Nephron progenitor cell (in vitro differentiated cells): ENCODE results near the gene NAA80.
"Not testable (repeated sequence)": the region's sequence is repeated elsewhere in the genome, so short reads cannot be mapped to it uniquely, and the experiment has no call there.

Experiments used
- DNase-seq: peaks from one replicate; pipeline ENCODE4 v3.0.0; 2021
- H3K27ac Mint-ChIP-seq: 2 replicates; pipeline ENCODE4 v1.8.0; 2021; ENCODE audit warnings: mild to moderate bottlenecking, moderate library complexity, mixed read lengths
- H3K27me3 Mint-ChIP-seq: 2 replicates; pipeline ENCODE4 v1.8.0; 2021; ENCODE audit warnings: mild to moderate bottlenecking, low read depth, mixed read lengths; ENCODE audit not compliant: poor library complexity
- H3K36me3 Mint-ChIP-seq: 2 replicates; pipeline ENCODE4 v1.8.0; 2021; ENCODE audit warnings: low read depth, mixed read lengths
- H3K4me1 Mint-ChIP-seq: 2 replicates; pipeline ENCODE4 v1.8.0; 2021; ENCODE audit warnings: mixed read lengths
- H3K4me3 Mint-ChIP-seq: 2 replicates; pipeline ENCODE4 v1.8.0; 2021; ENCODE audit warnings: mild to moderate bottlenecking, moderate library complexity, mixed read lengths
- H3K9me3 Mint-ChIP-seq: 2 replicates; pipeline ENCODE4 v1.8.0; 2021; ENCODE audit warnings: mild to moderate bottlenecking, moderate library complexity, mixed read lengths
- CTCF ChIP-seq: fragments of 200-600 bp; sonication (generic); IDR thresholded peaks from 2 replicates; pipeline ENCODE4 v1.5.0; 2021; ENCODE audit warnings: antibody characterized with exemption

NAA80 gene

GRCh38 chr3:50264383-50264963 is 34.7 kb downstream of the NAA80 start:
- peak; percentile 90 for DNase-seq
- Mint-ChIP-seq H3K4me1 (peaks cover 80% of the 10 kb centered on the region), H3K9me3 (no peaks in the 10 kb centered on the region), H3K27ac (peak overlapping the region; percentile 98), H3K4me3 (no peak overlapping the region), H3K27me3 (peaks cover 2% of the 10 kb centered on the region), H3K36me3 (no peaks in the 10 kb centered on the region)
- TF ChIP-seq CTCF, result no peak

- Mint-ChIP-seq H3K36me3 (no peaks in the 10 kb centered on the region), H3K4me3 (no peak overlapping the region), H3K27me3 (peaks cover 2% of the 10 kb centered on the region), H3K27ac (peak overlapping the region; percentile 98), H3K9me3 (no peaks in the 10 kb centered on the region), H3K4me1 (peaks cover 80% of the 10 kb centered on the region)
- TF ChIP-seq CTCF, result no peak
- DNase-seq, result no peak
Observed at GRCh38 chr3:50263478-50264382, 35.5 kb downstream of the NAA80 start.

GRCh38 chr3:50262778-50263177 is 36.4 kb downstream of the NAA80 start:
- H3K27ac Mint-ChIP-seq, result peak overlapping the region; percentile 88
- H3K36me3 Mint-ChIP-seq, result no peaks in the 10 kb centered on the region
- H3K27me3 Mint-ChIP-seq, result peaks cover 2% of the 10 kb centered on the region
- peaks cover 80% of the 10 kb centered on the region for H3K4me1 Mint-ChIP-seq
- no peak for DNase-seq
- no peaks in the 10 kb centered on the region for H3K9me3 Mint-ChIP-seq
- H3K4me3 Mint-ChIP-seq, result no peak overlapping the region
- TF ChIP-seq CTCF, result no peak

- H3K36me3 Mint-ChIP-seq, H3K4me3 Mint-ChIP-seq, H3K27me3 Mint-ChIP-seq, H3K27ac Mint-ChIP-seq, H3K9me3 Mint-ChIP-seq, DNase-seq: not testable (repeated sequence)
- peaks cover 80% of the 10 kb centered on the region for H3K4me1 Mint-ChIP-seq
Observed at GRCh38 chr3:50262200-50262599, 37.0 kb downstream of the NAA80 start.

GRCh38 chr3:50261505-50261904 is 37.7 kb downstream of the NAA80 start:
- Mint-ChIP-seq H3K9me3 (no peaks in the 10 kb centered on the region), H3K36me3 (peaks cover 11% of the 10 kb centered on the region), H3K4me1 (peaks cover 79% of the 10 kb centered on the region), H3K27ac (peak overlapping the region; percentile 97), H3K27me3 (peaks cover 2% of the 10 kb centered on the region), H3K4me3 (peak overlapping the region; percentile 65)
- no peak for DNase-seq
- TF ChIP-seq CTCF, result no peak

- Mint-ChIP-seq H3K27ac (peak overlapping the region; percentile 97), H3K27me3 (peaks cover 2% of the 10 kb centered on the region), H3K4me1 (peaks cover 75% of the 10 kb centered on the region), H3K36me3 (peaks cover 16% of the 10 kb centered on the region), H3K4me3 (peak overlapping the region; percentile 65), H3K9me3 (no peaks in the 10 kb centered on the region)
- TF ChIP-seq CTCF, result no peak
- no peak for DNase-seq
Observed at GRCh38 chr3:50260942-50261441, 38.2 kb downstream of the NAA80 start.
